ENCODE results near the gene KRTDAP.

KRTDAP gene

GRCh38 chr19:35521124-35521743, 31.0 kb upstream of the KRTDAP start:
- Mint-ChIP-seq H3K4me1 (peaks cover 3% of the 10 kb centered on the region), H3K27ac (no peak overlapping the region), H3K36me3 (no peaks in the 10 kb centered on the region), H3K9me3 (no peaks in the 10 kb centered on the region), H3K27me3 (peaks cover 23% of the 10 kb centered on the region), H3K4me3 (no peak overlapping the region)
- no peak for ATAC-seq (ENCODE audit: low read depth)
- DNase-seq (ENCODE audit: low spot score in 2 of 2) = no peak

- DNase-seq (ENCODE audit: low spot score in 2 of 2) (no peak), ATAC-seq (ENCODE audit: low read depth) (no peak)
- Mint-ChIP-seq H3K9me3 (no peaks in the 10 kb centered on the region), H3K4me3 (no peak overlapping the region), H3K36me3 (no peaks in the 10 kb centered on the region), H3K27me3 (peaks cover 23% of the 10 kb centered on the region), H3K4me1 (peaks cover 6% of the 10 kb centered on the region), H3K27ac (no peak overlapping the region)
Observed at GRCh38 chr19:35519291-35519690, 29.0 kb upstream of the KRTDAP start.

- no peak for ATAC-seq (ENCODE audit: low read depth)
- Mint-ChIP-seq H3K36me3 (no peaks in the 10 kb centered on the region), H3K4me3 (no peak overlapping the region), H3K27ac (no peak overlapping the region), H3K4me1 (peaks cover 6% of the 10 kb centered on the region), H3K27me3 (peaks cover 25% of the 10 kb centered on the region), H3K9me3 (no peaks in the 10 kb centered on the region)
- no peak for DNase-seq (ENCODE audit: low spot score in 2 of 2)
Observed at GRCh38 chr19:35518313-35518712, 28.0 kb upstream of the KRTDAP start.

- Mint-ChIP-seq H3K9me3 (no peaks in the 10 kb centered on the region), H3K4me3 (no peak overlapping the region), H3K27me3 (peaks cover 27% of the 10 kb centered on the region), H3K27ac (no peak overlapping the region), H3K4me1 (peaks cover 6% of the 10 kb centered on the region), H3K36me3 (no peaks in the 10 kb centered on the region)
- ATAC-seq (ENCODE audit: low read depth) (no peak), DNase-seq (ENCODE audit: low spot score in 2 of 2) (no peak)
Observed at GRCh38 chr19:35517342-35517741, 27.1 kb upstream of the KRTDAP start.

- peaks cover 6% of the 10 kb centered on the region for H3K4me1 Mint-ChIP-seq
- no peak for DNase-seq (ENCODE audit: low spot score in 2 of 2)
- peaks cover 29% of the 10 kb centered on the region for H3K27me3 Mint-ChIP-seq
- no peak overlapping the region for H3K4me3 Mint-ChIP-seq
- no peak for ATAC-seq (ENCODE audit: low read depth)
- no peaks in the 10 kb centered on the region for H3K36me3 Mint-ChIP-seq
- H3K27ac Mint-ChIP-seq = no peak overlapping the region
- no peaks in the 10 kb centered on the region for H3K9me3 Mint-ChIP-seq
Observed at GRCh38 chr19:35516310-35516709, 26.0 kb upstream of the KRTDAP start.

- peaks cover 13% of the 10 kb centered on the region for H3K4me1 Mint-ChIP-seq
- H3K27ac Mint-ChIP-seq = no peak overlapping the region
- ATAC-seq (ENCODE audit: low read depth) (no peak), DNase-seq (ENCODE audit: low spot score in 2 of 2) (no peak)
- H3K36me3 Mint-ChIP-seq = no peaks in the 10 kb centered on the region
- H3K4me3 Mint-ChIP-seq = no peak overlapping the region
- H3K9me3 Mint-ChIP-seq = no peaks in the 10 kb centered on the region
- peaks cover 26% of the 10 kb centered on the region for H3K27me3 Mint-ChIP-seq
Observed at GRCh38 chr19:35514282-35514809, 24.1 kb upstream of the KRTDAP start.

GRCh38 chr19:35513628-35514281, 23.5 kb upstream of the KRTDAP start, which contains the start of gene DMKN:
Gene DMKN (minus strand): TSS chr19:35513649. CDS start chr19:35513475, 174 bp downstream.
- Mint-ChIP-seq H3K27me3 (peaks cover 23% of the 10 kb centered on the region), H3K9me3 (no peaks in the 10 kb centered on the region), H3K27ac (no peak within 1 kb of the TSS), H3K4me3 (no peak within 1 kb of the TSS), H3K4me1 (peaks cover 15% of the 10 kb centered on the region), H3K36me3 (no peaks in the 10 kb centered on the region)
- ATAC-seq (ENCODE audit: low read depth) (no peak), DNase-seq (ENCODE audit: low spot score in 2 of 2) (no peak)

GRCh38 chr19:35512831-35513627, 22.8 kb upstream of the KRTDAP start:
- Mint-ChIP-seq H3K36me3 (no peaks in the 10 kb centered on the region), H3K4me1 (peaks cover 15% of the 10 kb centered on the region), H3K27ac (no peak overlapping the region), H3K9me3 (no peaks in the 10 kb centered on the region), H3K27me3 (peaks cover 20% of the 10 kb centered on the region), H3K4me3 (no peak overlapping the region)
- no peak for ATAC-seq (ENCODE audit: low read depth)
- DNase-seq (ENCODE audit: low spot score in 2 of 2) = no peak

- DNase-seq (ENCODE audit: low spot score in 2 of 2) (no peak), ATAC-seq (ENCODE audit: low read depth) (no peak)
- no peak overlapping the region for H3K4me3 Mint-ChIP-seq
- no peak overlapping the region for H3K27ac Mint-ChIP-seq
- H3K27me3 Mint-ChIP-seq = peaks cover 18% of the 10 kb centered on the region
- H3K9me3 Mint-ChIP-seq = no peaks in the 10 kb centered on the region
- H3K4me1 Mint-ChIP-seq = peaks cover 15% of the 10 kb centered on the region
- H3K36me3 Mint-ChIP-seq = no peaks in the 10 kb centered on the region
Observed at GRCh38 chr19:35511337-35511736, 21.1 kb upstream of the KRTDAP start.

- ATAC-seq (ENCODE audit: low read depth) (no peak), DNase-seq (ENCODE audit: low spot score in 2 of 2) (no peak)
- H3K36me3 Mint-ChIP-seq = no peaks in the 10 kb centered on the region
- peak overlapping the region; percentile 79 for H3K4me3 Mint-ChIP-seq
- H3K27me3 Mint-ChIP-seq = peaks cover 22% of the 10 kb centered on the region
- no peaks in the 10 kb centered on the region for H3K9me3 Mint-ChIP-seq
- H3K4me1 Mint-ChIP-seq = peaks cover 15% of the 10 kb centered on the region
- H3K27ac Mint-ChIP-seq = peak overlapping the region; percentile 56
Observed at GRCh38 chr19:35510626-35510964, 20.3 kb upstream of the KRTDAP start.

GRCh38 chr19:35509861-35510625, 19.8 kb upstream of the KRTDAP start:
- H3K27ac Mint-ChIP-seq = peak overlapping the region; percentile 56
- H3K4me3 Mint-ChIP-seq = peak overlapping the region; percentile 79

GRCh38 chr19:35509018-35509652, 18.9 kb upstream of the KRTDAP start:
- H3K27ac Mint-ChIP-seq = no peak overlapping the region
- H3K27me3 Mint-ChIP-seq = peaks cover 19% of the 10 kb centered on the region
- H3K36me3 Mint-ChIP-seq = no peaks in the 10 kb centered on the region
- no peak for DNase-seq (ENCODE audit: low spot score in 2 of 2)
- peaks cover 12% of the 10 kb centered on the region for H3K4me1 Mint-ChIP-seq
- ATAC-seq (ENCODE audit: low read depth) = peak; percentile 65
- peak overlapping the region; percentile 79 for H3K4me3 Mint-ChIP-seq
- H3K9me3 Mint-ChIP-seq = no peaks in the 10 kb centered on the region

More at GRCh38 chr19:35509861-35510625, 19.8 kb upstream of the KRTDAP start:
- Mint-ChIP-seq H3K4me1 (peaks cover 15% of the 10 kb centered on the region), H3K27me3 (peaks cover 22% of the 10 kb centered on the region), H3K9me3 (no peaks in the 10 kb centered on the region), H3K36me3 (no peaks in the 10 kb centered on the region)
- DNase-seq (ENCODE audit: low spot score in 2 of 2) = peak; percentile 74 to 86
- ATAC-seq (ENCODE audit: low read depth) = peak; percentile 83

- ATAC-seq (ENCODE audit: low read depth) = no peak
- Mint-ChIP-seq H3K4me1 (peaks cover 12% of the 10 kb centered on the region), H3K4me3 (no peak overlapping the region), H3K36me3 (no peaks in the 10 kb centered on the region), H3K9me3 (no peaks in the 10 kb centered on the region), H3K27ac (no peak overlapping the region), H3K27me3 (peaks cover 17% of the 10 kb centered on the region)
- DNase-seq (ENCODE audit: low spot score in 2 of 2) = no peak
Observed at GRCh38 chr19:35508129-35508528, 17.9 kb upstream of the KRTDAP start.
